ENCODE measurements around the gene TMEM235.

DNA sequence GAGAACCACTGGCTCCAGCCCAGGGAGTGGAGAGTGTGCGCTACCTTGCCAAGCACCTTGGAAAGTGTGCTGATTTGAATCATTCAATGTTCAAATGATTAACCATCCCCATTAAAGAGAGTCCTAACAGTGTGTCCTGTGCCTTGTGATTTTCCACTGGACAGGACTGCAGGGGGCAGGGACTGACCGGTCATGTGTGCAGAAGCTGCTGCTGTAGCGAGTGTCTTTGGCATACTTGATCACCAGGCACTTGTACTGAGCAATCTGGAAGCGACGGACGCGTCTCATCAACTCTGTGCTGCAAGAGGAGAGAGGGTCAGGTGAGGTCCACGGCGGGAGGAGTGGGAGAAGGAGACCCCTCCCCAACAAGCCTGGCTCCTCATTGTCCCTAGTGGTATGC lies 46.6 kb upstream of the TMEM235 start:
- no peak for TF ChIP-seq EZH2 (IDR thresholded peaks at IDR 0.05)
- no peak for TF ChIP-seq POLR2AphosphoS5 (IDR thresholded peaks at IDR 0.05; ENCODE audit: borderline replicate concordance, low read depth, low read length)
- TF ChIP-seq FOXP2 (optimal IDR thresholded peaks at IDR 0.05; ENCODE audit: control extremely low read depth, extremely low read length, insufficient read depth): no peak

Data from SK-N-MC (cell line).